ENCODE data around the gene DNM3. TPM values are rescaled to one million over a fixed set of nuclear protein-coding genes. Genes with fewer than 3 reads are reported as not detected.

The DNM3 gene
- total and polyA plus RNA-seq, 10 of the 15 experiments (the other 5 are each of a cell fraction or from before 2014, with no cell fraction given), result 0.03 to 1.5 (median 0.08) TPM; not detected in 3

DNA sequence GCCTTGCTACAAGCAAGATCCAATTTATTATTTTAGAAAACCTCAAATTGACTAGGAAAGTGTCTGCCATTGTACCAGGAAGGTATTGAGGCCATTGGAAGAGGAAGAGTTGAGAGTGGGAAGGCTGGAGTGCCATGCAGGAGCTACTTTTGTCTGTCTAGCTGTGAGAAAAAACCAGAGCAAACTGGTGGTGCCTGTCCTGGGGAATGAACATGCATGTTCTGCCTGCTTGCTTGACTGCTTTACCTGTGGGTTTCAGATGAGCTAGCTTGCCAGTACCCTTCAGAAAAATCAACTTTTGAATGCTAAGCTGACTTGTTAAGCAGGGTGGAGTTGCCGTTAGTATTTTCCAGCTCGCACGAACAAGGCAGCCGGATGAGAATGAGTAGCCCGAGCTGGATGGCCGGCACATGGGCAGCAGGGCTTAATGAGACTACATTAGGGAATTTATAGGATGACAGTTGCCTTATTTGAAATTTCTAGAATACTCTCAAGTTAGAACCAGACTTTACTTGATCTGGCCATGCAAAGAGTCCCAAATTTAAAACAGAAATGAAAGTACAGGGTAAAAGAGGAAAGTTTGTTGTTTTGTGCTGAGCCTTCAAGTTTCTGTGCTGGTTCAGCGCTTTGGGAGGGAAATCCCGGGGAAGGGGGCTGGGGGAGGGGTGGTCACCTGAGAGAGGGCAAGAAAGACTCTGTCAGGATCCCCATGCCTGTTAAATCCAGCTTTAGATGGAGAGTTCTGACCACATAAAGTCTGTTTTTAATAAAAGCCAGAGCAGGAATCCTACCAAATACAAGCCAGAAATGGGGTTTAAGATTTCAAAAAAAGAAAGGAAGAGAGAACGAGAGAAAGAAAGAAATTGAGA lies 549.6 kb downstream of the DNM3 start (continued):
- TF ChIP-seq E4F1 (IDR thresholded peaks at IDR 0.05; ENCODE audit: borderline replicate concordance, partially characterized antibody), result no peak
- TF ChIP-seq, protein P1, sequence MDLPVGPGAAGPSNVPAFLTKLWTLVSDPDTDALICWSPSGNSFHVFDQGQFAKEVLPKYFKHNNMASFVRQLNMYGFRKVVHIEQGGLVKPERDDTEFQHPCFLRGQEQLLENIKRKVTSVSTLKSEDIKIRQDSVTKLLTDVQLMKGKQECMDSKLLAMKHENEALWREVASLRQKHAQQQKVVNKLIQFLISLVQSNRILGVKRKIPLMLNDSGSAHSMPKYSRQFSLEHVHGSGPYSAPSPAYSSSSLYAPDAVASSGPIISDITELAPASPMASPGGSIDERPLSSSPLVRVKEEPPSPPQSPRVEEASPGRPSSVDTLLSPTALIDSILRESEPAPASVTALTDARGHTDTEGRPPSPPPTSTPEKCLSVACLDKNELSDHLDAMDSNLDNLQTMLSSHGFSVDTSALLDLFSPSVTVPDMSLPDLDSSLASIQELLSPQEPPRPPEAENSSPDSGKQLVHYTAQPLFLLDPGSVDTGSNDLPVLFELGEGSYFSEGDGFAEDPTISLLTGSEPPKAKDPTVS (IDR thresholded peaks at IDR 0.05; ENCODE audit: low read depth, low read length), result 0 out of 2 replicates have a peak, but pooled peaks have one; percentile 22
- TF ChIP-seq POLR2A (IDR thresholded peaks at IDR 0.05; ENCODE audit: low read depth, low read length), result peak; percentile 32; the same call in 1 of the 2 replicates
- 0 out of 2 replicates have a peak, but pooled peaks have one; percentile 21 for TF ChIP-seq ATF7 (IDR thresholded peaks at IDR 0.05; ENCODE audit: low read depth)
- 0 out of 2 replicates have a peak, but pooled peaks have one; percentile 64 for TF ChIP-seq GATAD2B (conservative IDR thresholded peaks at IDR 0.05; ENCODE audit: low read depth)
- peak; percentile 95 for TF ChIP-seq PAX5 (IDR thresholded peaks at IDR 0.05; ENCODE audit: borderline replicate concordance, low read depth, low read length)
- TF ChIP-seq ZBTB40 (IDR thresholded peaks at IDR 0.05; ENCODE audit: borderline replicate concordance), result peak; percentile 23; the same call in 1 of the 2 replicates
- peak; percentile 92 for TF ChIP-seq CUX1 (IDR thresholded peaks at IDR 0.05; ENCODE audit: insufficient replicate concordance, low read depth, low read length)
- no peak for TF ChIP-seq FOXK2 (IDR thresholded peaks at IDR 0.05)
- TF ChIP-seq, protein P2, sequence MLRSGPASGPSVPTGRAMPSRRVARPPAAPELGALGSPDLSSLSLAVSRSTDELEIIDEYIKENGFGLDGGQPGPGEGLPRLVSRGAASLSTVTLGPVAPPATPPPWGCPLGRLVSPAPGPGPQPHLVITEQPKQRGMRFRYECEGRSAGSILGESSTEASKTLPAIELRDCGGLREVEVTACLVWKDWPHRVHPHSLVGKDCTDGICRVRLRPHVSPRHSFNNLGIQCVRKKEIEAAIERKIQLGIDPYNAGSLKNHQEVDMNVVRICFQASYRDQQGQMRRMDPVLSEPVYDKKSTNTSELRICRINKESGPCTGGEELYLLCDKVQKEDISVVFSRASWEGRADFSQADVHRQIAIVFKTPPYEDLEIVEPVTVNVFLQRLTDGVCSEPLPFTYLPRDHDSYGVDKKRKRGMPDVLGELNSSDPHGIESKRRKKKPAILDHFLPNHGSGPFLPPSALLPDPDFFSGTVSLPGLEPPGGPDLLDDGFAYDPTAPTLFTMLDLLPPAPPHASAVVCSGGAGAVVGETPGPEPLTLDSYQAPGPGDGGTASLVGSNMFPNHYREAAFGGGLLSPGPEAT (IDR thresholded peaks at IDR 0.05; ENCODE audit: low read depth), result peak; percentile 53; the same call in 1 of the 2 replicates
- TF ChIP-seq MEF2A (IDR thresholded peaks at IDR 0.05; ENCODE audit: insufficient read depth, low read depth, low read length), result 0 out of 2 replicates have a peak, but pooled peaks have one; percentile 25
- TF ChIP-seq NBN (IDR thresholded peaks at IDR 0.05), result peak; percentile 30; the same call in 1 of the 2 replicates

All from GM12878 (cell line).